Keratinocyte (primary cell): Measurements from ENCODE around the gene TFF1. TPM values are rescaled to one million over a fixed set of nuclear protein-coding genes. Genes with fewer than 3 reads are reported as not detected.

Source experiments
- DNase-seq: peaks from one replicate; pipeline ENCODE4 v3.0.0-alpha.2; 2011; ENCODE audit warnings: low read depth, missing footprints, low spot score
- FAIRE-seq: peaks from 2 replicates; lab custom pipeline; 2011; peaks lifted over from hg19 to GRCh38; lab: Jason Lieb, UNC
- H2AFZ ChIP-seq: 2 replicates; pipeline ENCODE4 v1.6.0; 2012; ENCODE audit warnings: low read length, control low read depth, inconsistent platforms; ENCODE audit not compliant: control insufficient read depth
- H3K27ac ChIP-seq: 2 replicates; pipeline ENCODE4 v1.5.1; 2011; ENCODE audit warnings: low read length; ENCODE audit not compliant: control insufficient read depth, insufficient read depth
- H3K27me3 ChIP-seq: 3 replicates; pipeline ENCODE4 v1.6.0; 2011; ENCODE audit warnings: low read length; ENCODE audit not compliant: control insufficient read depth, insufficient read depth; ENCODE audit errors: extremely low read depth
- H3K36me3 ChIP-seq, 2 experiments: 2 replicates in 1 of 2; 3 replicates in 1 of 2; pipeline ENCODE4 v1.5.1; 2011; ENCODE audit warnings: low read length in 2 of 2, mild to moderate bottlenecking in 1 of 2; ENCODE audit not compliant: control insufficient read depth in 2 of 2, insufficient read depth in 2 of 2; ENCODE audit errors: extremely low read depth in 1 of 2
- H3K4me1 ChIP-seq: 3 replicates; pipeline ENCODE4 v1.5.1; 2011; ENCODE audit warnings: low read length; ENCODE audit not compliant: control insufficient read depth, insufficient read depth; ENCODE audit errors: extremely low read depth
- H3K4me2 ChIP-seq: 3 replicates; pipeline ENCODE4 v1.6.0; 2011; ENCODE audit warnings: low read depth, low read length; ENCODE audit not compliant: control insufficient read depth, insufficient read depth; ENCODE audit errors: extremely low read depth
- H3K4me3 ChIP-seq, 3 experiments: fragments of 200-600 bp in 1 of 3; sonication (generic) in 1 of 3; 2 replicates in 2 of 3; 3 replicates in 1 of 3; pipeline ENCODE4 v1.5.1; 2011 to 2016; ENCODE audit warnings: low read length in 3 of 3, mild to moderate bottlenecking in 3 of 3, control low read depth in 2 of 3, inconsistent platforms in 1 of 3, low read depth in 1 of 3, mixed read lengths in 1 of 3, mixed run types in 1 of 3, moderate library complexity in 1 of 3; ENCODE audit not compliant: control insufficient read depth in 2 of 3, insufficient read depth in 2 of 3; ENCODE audit errors: extremely low read depth in 1 of 3
- H3K79me2 ChIP-seq: 2 replicates; pipeline ENCODE4 v1.6.0; 2012; ENCODE audit warnings: low read length; ENCODE audit not compliant: control insufficient read depth, insufficient read depth
- H3K9ac ChIP-seq: 3 replicates; pipeline ENCODE4 v1.6.0; 2011; ENCODE audit warnings: low read length; ENCODE audit not compliant: control insufficient read depth, insufficient read depth; ENCODE audit errors: extremely low read depth
- H3K9me1 ChIP-seq: 3 replicates; pipeline ENCODE4 v1.6.0; 2011; ENCODE audit warnings: low read length; ENCODE audit not compliant: control insufficient read depth, insufficient read depth; ENCODE audit errors: extremely low read depth
- H3K9me3 ChIP-seq: 2 replicates; pipeline ENCODE4 v1.5.1; 2012; ENCODE audit warnings: low read depth, low read length; ENCODE audit not compliant: control insufficient read depth
- H4K20me1 ChIP-seq: 3 replicates; pipeline ENCODE4 v1.6.0; 2011; ENCODE audit warnings: low read length; ENCODE audit not compliant: control insufficient read depth, insufficient read depth; ENCODE audit errors: extremely low read depth
- CTCF ChIP-seq, 3 experiments: IDR thresholded peaks in 1 of 3; conservative IDR thresholded peaks in 1 of 3; optimal IDR thresholded peaks in 1 of 3; 2 replicates in 2 of 3; 3 replicates in 1 of 3; pipeline versions ENCODE3 to v1.5.1; 2011; ENCODE audit warnings: low read length in 3 of 3, mild to moderate bottlenecking in 3 of 3, moderate library complexity in 2 of 3, control low read depth in 1 of 3, inconsistent platforms in 1 of 3; ENCODE audit not compliant: insufficient read depth in 2 of 3; ENCODE audit errors: extremely low read depth in 1 of 3
- EZH2 ChIP-seq: IDR thresholded peaks from one replicate; pipeline ENCODE4 v1.6.1; 2012; ENCODE audit warnings: inconsistent platforms, mild to moderate bottlenecking, low read length, moderate library complexity
- dilution Hi-C: fragments of 300-500 bp; cut with MboI; formaldehyde crosslinking; loops from one replicate; pipeline ENCODE4 v1.7.0; 2020; ENCODE audit warnings: low sequenced_read_pairs; ENCODE audit not compliant: extremely low pct_ligation_motif_present
- polyA plus RNA-seq, 5 experiments: library from polyadenylated mRNA; depleted of rRNA in 3 of 5; stranded (reverse) in 3 of 5; stranded (forward) in 1 of 5; unstranded in 1 of 5; fragments of >200 nt; gene quantifications; 1 replicate in 1 of 5; 2 replicates in 3 of 5; 3 replicates in 1 of 5; pipeline versions ENCODE4 v1.2.1 to v1.2.3, GENCODE V29; 2011 to 2012; ENCODE audit warnings: missing spikeins in 2 of 5, low read depth in 1 of 5, low replicate concordance in 1 of 5

TFF1 gene
- polyA plus RNA-seq, 1 donor (not counting 4 experiments of a cell fraction or from before 2014, with no cell fraction given) = not detected

- Histone ChIP-seq H3K27me3 (no peaks in the 10 kb centered on the region), H2AFZ (no peak overlapping the region), H3K4me1 (no peaks in the 10 kb centered on the region), H3K4me3 (no peak overlapping the region), H3K36me3 (no peaks in the 10 kb centered on the region), H3K9ac (no peak overlapping the region), H3K9me3 (no peaks in the 10 kb centered on the region), H3K9me1 (no peaks in the 10 kb centered on the region), H3K4me2 (no peak overlapping the region), H4K20me1 (no peaks in the 10 kb centered on the region), H3K27ac (no peak overlapping the region), H3K79me2 (no peaks in the 10 kb centered on the region)
- TF ChIP-seq CTCF (optimal IDR thresholded peaks at IDR 0.05 in 1 of 3, IDR thresholded peaks at IDR 0.05 in 1 of 3, conservative IDR thresholded peaks at IDR 0.05 in 1 of 3; ENCODE audit: extremely low read depth in 1 of 3, insufficient read depth in 2 of 3, low read length in 3 of 3) = no peak
- no peak for TF ChIP-seq EZH2
- no peak for FAIRE-seq
- no peak for DNase-seq
- dilution Hi-C loops = loop anchor here (10.0 kb wide), 1 partner anchor 81 kb away; no protein-coding TSS in a partner anchor
These were observed 22.8 kb downstream of the TFF1 start for GRCh38 chr21:42343556-42343955.

GRCh38 chr21:42343101-42343500 lies 23.2 kb downstream of the TFF1 start:
- Histone ChIP-seq H3K9me3 (no peaks in the 10 kb centered on the region), H3K9ac (no peak overlapping the region), H3K27me3 (no peaks in the 10 kb centered on the region), H3K79me2 (no peaks in the 10 kb centered on the region), H2AFZ (no peak overlapping the region), H3K4me2 (no peak overlapping the region), H3K36me3 (no peaks in the 10 kb centered on the region), H3K4me3 (no peak overlapping the region), H3K4me1 (no peaks in the 10 kb centered on the region), H3K9me1 (no peaks in the 10 kb centered on the region), H4K20me1 (no peaks in the 10 kb centered on the region), H3K27ac (no peak overlapping the region)
- FAIRE-seq = no peak
- dilution Hi-C loops = loop anchor here (10.0 kb wide), 1 partner anchor 82 kb away; no protein-coding TSS in a partner anchor
- no peak for TF ChIP-seq EZH2
- no peak for TF ChIP-seq CTCF (optimal IDR thresholded peaks at IDR 0.05 in 1 of 3, IDR thresholded peaks at IDR 0.05 in 1 of 3, conservative IDR thresholded peaks at IDR 0.05 in 1 of 3; ENCODE audit: extremely low read depth in 1 of 3, insufficient read depth in 2 of 3, low read length in 3 of 3)
- no peak for DNase-seq
